HAP-1 (cell line): ENCODE measurements around the gene KCNE2.
"Not testable (repeated sequence)": the region's sequence is repeated elsewhere in the genome, so short reads cannot be mapped to it uniquely, and the experiment has no call there.

Experiments used
- DNase-seq, 2 experiments: peaks; one replicate each; pipeline ENCODE4 v3.0.0-alpha.2; 2016 to 2020; ENCODE audit warnings: low spot score in 2 of 2
- H3K27me3 ChIP-seq: fragments of 250-450 bp; sonication (Bioruptor Pico); 2 replicates; pipeline ENCODE4 v1.5.1; 2020; ENCODE audit warnings: low read depth, mild to moderate bottlenecking, moderate library complexity
- H3K36me3 ChIP-seq: fragments of 250-450 bp; sonication (Bioruptor Pico); replicated peaks from 2 replicates; pipeline ENCODE4 v1.5.1; 2020; ENCODE audit warnings: mild to moderate bottlenecking
- H3K4me1 ChIP-seq: fragments of 250-450 bp; sonication (Bioruptor Pico); 2 replicates; pipeline ENCODE4 v1.5.1; 2020; ENCODE audit warnings: mild to moderate bottlenecking
- H3K4me3 ChIP-seq: fragments of 250-450 bp; sonication (Bioruptor Pico); 2 replicates; pipeline ENCODE4 v1.5.1; 2020; ENCODE audit warnings: mild to moderate bottlenecking, moderate library complexity
- H3K9me3 ChIP-seq: fragments of 250-450 bp; sonication (Bioruptor Pico); 2 replicates; pipeline ENCODE4 v1.5.1; 2020; ENCODE audit warnings: mild to moderate bottlenecking, moderate library complexity
- in situ Hi-C: fragments of 300-500 bp; cut with MboI; formaldehyde crosslinking; loops from 3 replicates; pipeline ENCODE4 v1.14.3; 2020; ENCODE audit warnings: low sequenced_read_pairs, inconsistent platforms, mixed read lengths

Gene KCNE2

DNA sequence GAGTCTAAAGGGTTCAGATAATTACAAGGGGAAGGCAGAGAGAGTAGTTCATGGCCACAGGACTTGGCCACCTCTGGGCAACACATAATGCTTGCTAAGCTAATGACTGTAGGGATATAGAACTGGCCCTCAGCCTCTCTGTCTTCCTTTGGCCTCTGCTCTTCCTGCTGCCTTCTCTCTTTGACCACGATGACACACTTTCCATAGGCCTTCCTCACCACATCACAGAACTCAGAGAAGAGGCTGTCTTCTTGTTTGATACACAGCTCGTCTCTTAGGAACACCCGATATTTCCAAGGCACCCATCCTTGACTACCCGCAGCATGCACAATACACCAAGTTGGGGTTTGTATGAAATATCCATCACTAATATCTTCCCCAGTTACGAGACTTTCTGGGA is 36.7 kb downstream of the KCNE2 start:
- H3K4me1 ChIP-seq, DNase-seq, H3K27me3 ChIP-seq, H3K4me3 ChIP-seq, H3K9me3 ChIP-seq, in situ Hi-C loops, H3K36me3 ChIP-seq: not testable (repeated sequence)

DNA sequence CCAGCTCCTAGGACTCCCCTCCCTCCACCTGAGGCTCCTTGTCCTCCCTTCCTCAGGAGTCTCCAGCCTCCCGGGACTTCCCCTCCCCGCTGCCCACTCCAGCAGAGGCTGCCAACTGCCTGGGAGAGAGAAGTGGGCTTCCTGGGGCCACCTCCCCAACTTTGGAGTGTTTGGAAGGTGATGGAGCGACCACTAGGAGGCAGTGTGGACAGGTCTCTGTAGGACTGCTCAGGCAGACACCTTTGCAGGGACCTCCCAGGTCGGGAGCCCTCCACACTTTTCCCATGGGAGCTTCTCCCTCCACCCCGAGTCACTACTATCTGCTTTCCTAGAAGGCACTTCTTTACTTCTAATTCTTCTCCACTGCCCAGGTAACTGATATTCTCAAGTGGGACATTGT is 40.9 kb downstream of the KCNE2 start:
- in situ Hi-C loops, DNase-seq, H3K4me3 ChIP-seq, H3K9me3 ChIP-seq, H3K27me3 ChIP-seq, H3K36me3 ChIP-seq, H3K4me1 ChIP-seq: not testable (repeated sequence)

DNA sequence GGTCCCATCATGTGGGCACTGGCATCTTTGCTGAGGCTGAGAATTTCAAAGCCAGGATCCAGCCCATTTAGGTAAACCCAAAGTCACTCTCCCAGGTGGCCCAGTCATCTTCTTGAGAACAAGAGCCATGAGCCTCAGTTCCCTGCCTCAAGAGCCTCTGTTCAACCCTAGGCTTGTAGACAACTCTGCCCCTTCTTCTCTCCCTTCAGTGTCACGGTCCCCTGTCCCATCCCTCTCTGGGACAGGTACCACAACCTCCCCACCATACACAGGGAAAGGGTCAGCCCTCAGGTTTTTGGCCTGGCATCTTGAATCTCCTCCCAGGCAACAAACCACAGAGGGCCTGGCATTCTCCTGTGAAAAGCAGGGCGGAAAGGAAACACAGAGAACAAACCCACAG is 41.9 kb downstream of the KCNE2 start:
- H3K9me3 ChIP-seq, H3K27me3 ChIP-seq, H3K4me3 ChIP-seq, H3K4me1 ChIP-seq, DNase-seq, in situ Hi-C loops, H3K36me3 ChIP-seq: not testable (repeated sequence)

DNA sequence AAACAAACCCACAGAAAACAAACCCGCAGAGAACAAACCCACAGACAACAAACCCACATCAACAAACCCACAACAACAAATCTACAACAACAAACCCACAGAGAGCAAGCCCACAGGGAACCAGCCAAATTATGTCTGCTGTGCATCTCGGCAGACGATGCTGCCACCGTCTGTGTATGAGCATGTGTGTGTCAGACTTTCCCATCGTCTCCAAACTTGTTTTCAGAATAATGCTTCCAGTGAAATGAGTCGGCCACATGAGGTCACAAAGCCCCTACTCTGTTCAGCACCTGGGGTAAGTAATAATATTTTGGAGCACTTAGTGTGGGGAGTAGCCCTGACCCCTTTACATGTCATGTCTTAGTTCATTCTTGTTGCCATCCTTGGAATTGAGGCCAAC is 42.3 kb downstream of the KCNE2 start:
- H3K4me3 ChIP-seq, DNase-seq, H3K27me3 ChIP-seq, H3K9me3 ChIP-seq, H3K36me3 ChIP-seq, H3K4me1 ChIP-seq, in situ Hi-C loops: not testable (repeated sequence)

DNA sequence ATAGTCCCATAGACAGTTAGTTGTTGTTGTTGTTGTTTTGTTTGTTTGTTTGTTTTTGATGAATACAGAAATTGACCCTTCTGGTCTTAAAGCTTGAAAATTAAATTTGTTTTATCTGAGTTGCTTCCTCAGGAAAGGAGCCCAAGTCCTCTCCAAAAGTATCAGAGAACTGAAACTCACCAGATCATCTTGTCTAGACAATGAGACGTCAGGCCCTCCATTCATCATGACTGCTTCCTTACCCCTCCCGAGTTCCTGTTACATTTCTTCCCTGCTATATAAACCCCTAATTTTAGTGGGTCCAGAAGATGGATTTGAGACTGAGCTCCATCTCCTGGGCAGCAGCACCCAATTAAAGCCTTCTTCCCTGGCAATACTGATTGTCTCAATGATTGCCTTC is 42.9 kb downstream of the KCNE2 start:
- H3K9me3 ChIP-seq, H3K4me3 ChIP-seq, H3K36me3 ChIP-seq, DNase-seq, H3K4me1 ChIP-seq, H3K27me3 ChIP-seq, in situ Hi-C loops: not testable (repeated sequence)

DNA sequence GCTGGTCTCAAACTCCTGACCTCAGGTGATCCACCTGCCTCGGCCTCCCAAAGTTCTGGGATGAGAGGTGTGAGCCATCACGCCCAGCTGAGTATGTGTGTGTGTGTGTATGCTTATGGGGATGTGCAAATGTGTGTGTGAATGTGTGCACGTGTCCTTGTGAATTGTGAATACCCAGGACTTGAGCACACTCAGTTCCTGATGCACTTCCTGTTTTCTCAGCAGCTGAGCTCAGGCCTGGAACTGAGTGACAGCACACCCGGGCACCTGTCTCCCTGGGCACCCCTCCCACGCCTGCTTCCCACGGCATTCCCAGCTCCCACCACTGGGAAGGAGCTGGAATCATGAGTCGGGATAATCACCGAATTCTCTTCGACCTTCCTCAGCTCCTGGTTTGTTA is 43.5 kb downstream of the KCNE2 start:
- DNase-seq, H3K36me3 ChIP-seq, H3K9me3 ChIP-seq, H3K27me3 ChIP-seq, H3K4me1 ChIP-seq, H3K4me3 ChIP-seq, in situ Hi-C loops: not testable (repeated sequence)

DNA sequence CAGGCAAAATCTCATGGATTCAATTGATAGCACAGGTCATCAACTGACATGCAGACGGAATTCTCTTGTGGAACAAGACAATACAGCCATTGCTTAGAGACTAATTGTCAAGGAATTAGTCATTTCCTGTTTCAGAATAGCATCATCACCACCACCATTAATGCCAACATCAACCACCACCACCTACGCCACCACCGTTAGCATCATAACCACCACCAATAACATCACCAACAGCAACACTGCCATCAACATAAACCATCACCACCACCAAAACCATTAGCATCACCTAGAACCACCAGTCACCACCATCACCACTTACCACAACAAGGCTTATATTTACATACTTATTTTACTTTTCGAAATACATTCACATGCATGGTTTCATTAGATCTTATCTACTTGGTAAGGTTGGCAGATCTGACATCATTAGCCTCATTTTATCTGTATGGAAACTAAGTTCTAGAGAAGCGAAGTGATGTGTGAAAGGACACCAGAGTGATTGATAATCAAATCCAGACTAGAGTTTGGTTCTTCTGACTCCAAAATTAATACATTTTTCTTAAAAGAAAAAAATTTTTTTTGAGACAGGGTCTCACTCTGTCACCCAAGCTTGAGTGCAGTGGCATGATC is 53.8 kb downstream of the KCNE2 start:
- H3K36me3 ChIP-seq, H3K27me3 ChIP-seq, DNase-seq, in situ Hi-C loops, H3K4me3 ChIP-seq, H3K4me1 ChIP-seq, H3K9me3 ChIP-seq: not testable (repeated sequence)
